OCI-LY3 (cell line): ENCODE measurements around the gene SOX12.

Experiments used
- H2AFZ ChIP-seq: fragments of 200-600, 300-600 bp; shearing (Covaris generic); 2 replicates; pipeline ENCODE4 v1.6.0; 2014; ENCODE audit warnings: antibody characterized with exemption, low read depth, low read length
- H3K27ac ChIP-seq: fragments of 200-600, 300-600 bp; sonication (generic); 2 replicates; pipeline ENCODE4 v1.5.1; 2014; ENCODE audit warnings: mild to moderate bottlenecking, low read length, moderate library complexity, mixed read lengths
- H3K27me3 ChIP-seq: fragments of 200-600, 300-600 bp; sonication (generic); 2 replicates; pipeline ENCODE4 v1.6.1; 2014; ENCODE audit warnings: low read depth, low read length, mixed read lengths
- H3K36me3 ChIP-seq: fragments of 200-600, 300-600 bp; sonication (generic); replicated peaks from 2 replicates; pipeline ENCODE3; 2014; ENCODE audit warnings: low read depth, low read length, mixed read lengths
- H3K4me1 ChIP-seq: fragments of 300-600, 200-600 bp; sonication (generic); 2 replicates; pipeline ENCODE4 v1.6.1; 2014; ENCODE audit warnings: low read length, mixed read lengths
- H3K4me2 ChIP-seq: fragments of 200-600, 300-600 bp; sonication (generic); 2 replicates; pipeline ENCODE4 v1.6.1; 2014; ENCODE audit warnings: low read length, mixed read lengths
- H3K4me3 ChIP-seq: fragments of 300-600, 200-600 bp; sonication (generic); 2 replicates; pipeline ENCODE4 v1.5.1; 2014; ENCODE audit warnings: antibody characterized with exemption, mild to moderate bottlenecking, low read length, moderate library complexity
- H3K79me2 ChIP-seq: fragments of 300-600, 200-600 bp; shearing (Covaris generic); 2 replicates; pipeline ENCODE4 v1.6.1; 2014; ENCODE audit warnings: mild to moderate bottlenecking, low read length, mixed read lengths
- H3K9ac ChIP-seq: fragments of 300-600, 200-600 bp; shearing (Covaris generic); 2 replicates; pipeline ENCODE4 v1.6.0; 2014; ENCODE audit warnings: mild to moderate bottlenecking, low read length, moderate library complexity
- H3K9me3 ChIP-seq: fragments of 200-600, 300-600 bp; shearing (Covaris generic); 2 replicates; pipeline ENCODE4 v1.6.1; 2014; ENCODE audit warnings: low read length, mixed read lengths; ENCODE audit not compliant: insufficient read depth
- H4K20me1 ChIP-seq: fragments of 200-600, 300-600 bp; sonication (generic); 2 replicates; pipeline ENCODE4 v1.6.1; 2016; ENCODE audit warnings: low read length, mixed read lengths; ENCODE audit not compliant: insufficient read depth
- CTCF ChIP-seq: fragments of 200-600, 300-600 bp; sonication (generic); IDR thresholded peaks from 2 replicates; pipeline ENCODE4 v1.5.1; 2014; ENCODE audit warnings: antibody characterized with exemption, low read length, low read depth
- EZH2phosphoT487 ChIP-seq: fragments of 200-600 bp; shearing (Covaris generic); IDR thresholded peaks from 2 replicates; pipeline ENCODE4 v1.6.1; 2018; ENCODE audit warnings: antibody characterized with exemption, mixed run types, low read depth

The SOX12 gene

GRCh38 chr20:295804-296203 lies 29.5 kb upstream of the SOX12 start:
- peaks cover 24% of the 10 kb centered on the region for H4K20me1 ChIP-seq
- no peak overlapping the region for H3K4me2 ChIP-seq
- peaks cover 36% of the 10 kb centered on the region for H3K4me1 ChIP-seq
- H3K79me2 ChIP-seq: peaks cover 43% of the 10 kb centered on the region
- no peak overlapping the region for H3K9ac ChIP-seq
- no peaks in the 10 kb centered on the region for H3K9me3 ChIP-seq
- no peak overlapping the region for H3K27ac ChIP-seq
- peaks cover 22% of the 10 kb centered on the region for H3K36me3 ChIP-seq
- no peaks in the 10 kb centered on the region for H3K27me3 ChIP-seq
- TF ChIP-seq EZH2phosphoT487: no peak
- TF ChIP-seq CTCF: no peak
- H3K4me3 ChIP-seq: no peak overlapping the region
- H2AFZ ChIP-seq: no peak overlapping the region

GRCh38 chr20:297098-297924 lies 28.0 kb upstream of the SOX12 start, which contains the start of gene ZCCHC3:
TSS of gene ZCCHC3 (plus strand) at chr20:297570. CDS start at chr20:297587, 17 bp downstream.
- Histone ChIP-seq H4K20me1 (peaks cover 30% of the 10 kb centered on the region), H3K4me2 (peak within 1 kb of the TSS; percentile 89), H2AFZ (peak within 1 kb of the TSS; percentile 74), H3K4me3 (peak within 1 kb of the TSS; percentile 92), H3K36me3 (peaks cover 27% of the 10 kb centered on the region), H3K9me3 (no peaks in the 10 kb centered on the region), H3K4me1 (peaks cover 29% of the 10 kb centered on the region), H3K9ac (peak within 1 kb of the TSS; percentile 86), H3K79me2 (peaks cover 43% of the 10 kb centered on the region), H3K27me3 (no peaks in the 10 kb centered on the region), H3K27ac (peak within 1 kb of the TSS; percentile 65)
- TF ChIP-seq EZH2phosphoT487 (no peak), CTCF (peak; percentile 11; the same call in 1 of the 2 replicates)

- H3K79me2 ChIP-seq: peaks cover 43% of the 10 kb centered on the region
- H4K20me1 ChIP-seq: peaks cover 30% of the 10 kb centered on the region
- peaks cover 29% of the 10 kb centered on the region for H3K4me1 ChIP-seq
- H3K4me2 ChIP-seq: peak overlapping the region; percentile 89
- peak overlapping the region; percentile 92 for H3K4me3 ChIP-seq
- no peak for TF ChIP-seq CTCF
- no peak for TF ChIP-seq EZH2phosphoT487
- no peaks in the 10 kb centered on the region for H3K27me3 ChIP-seq
- H3K36me3 ChIP-seq: peaks cover 27% of the 10 kb centered on the region
- peak overlapping the region; percentile 49; the same call in 1 of the 2 replicates for H2AFZ ChIP-seq
- H3K9me3 ChIP-seq: no peaks in the 10 kb centered on the region
- H3K9ac ChIP-seq: peak overlapping the region; percentile 86
- peak overlapping the region; percentile 65 for H3K27ac ChIP-seq
Measured at GRCh38 chr20:297925-298775, 27.2 kb upstream of the SOX12 start.
